ENCODE data around the gene TMEM81. TPM values are rescaled to one million over a fixed set of nuclear protein-coding genes. Genes with fewer than 3 reads are reported as not detected.

Gene TMEM81, protein sequence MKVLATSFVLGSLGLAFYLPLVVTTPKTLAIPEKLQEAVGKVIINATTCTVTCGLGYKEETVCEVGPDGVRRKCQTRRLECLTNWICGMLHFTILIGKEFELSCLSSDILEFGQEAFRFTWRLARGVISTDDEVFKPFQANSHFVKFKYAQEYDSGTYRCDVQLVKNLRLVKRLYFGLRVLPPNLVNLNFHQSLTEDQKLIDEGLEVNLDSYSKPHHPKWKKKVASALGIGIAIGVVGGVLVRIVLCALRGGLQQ
- 1 to 10 TPM; 1.6 to 4.5 (median 2.9) TPM for total RNA-seq

DNA sequence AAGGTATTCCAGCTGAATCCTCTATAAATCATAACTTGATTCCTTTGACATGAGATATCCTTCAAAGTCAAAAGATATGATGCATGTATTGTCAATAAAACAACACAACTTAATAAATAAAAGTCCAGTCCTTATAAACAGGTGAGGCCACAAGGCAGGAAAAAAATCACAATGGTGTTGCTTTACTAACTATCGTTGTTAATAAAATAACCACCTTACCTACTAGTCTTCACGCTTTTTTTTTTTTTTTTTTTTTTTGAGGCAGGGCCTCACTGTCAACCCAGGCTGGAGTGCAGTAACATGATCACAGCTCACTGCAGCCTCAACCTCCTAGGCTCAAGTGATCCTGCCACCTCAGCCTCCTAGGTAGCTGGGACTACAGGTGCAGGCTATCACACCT is at the start of gene TMEM81:
Gene TMEM81, minus strand, starts transcription at position 101 of the 400 bp plus-strand sequence. CDS start 140 bp downstream, outside the sequence.
- H3K4me3 ChIP-seq, result no peak within 1 kb of the TSS
- no peak for ATAC-seq
- H3K36me3 ChIP-seq, result peaks cover 4 to 75% of the 10 kb centered on the region in 2 donors
- H3K27me3 ChIP-seq, result no peaks in the 10 kb centered on the region
- no peak for TF ChIP-seq EP300 (IDR thresholded peaks at IDR 0.05)
- TF ChIP-seq, protein P1, sequence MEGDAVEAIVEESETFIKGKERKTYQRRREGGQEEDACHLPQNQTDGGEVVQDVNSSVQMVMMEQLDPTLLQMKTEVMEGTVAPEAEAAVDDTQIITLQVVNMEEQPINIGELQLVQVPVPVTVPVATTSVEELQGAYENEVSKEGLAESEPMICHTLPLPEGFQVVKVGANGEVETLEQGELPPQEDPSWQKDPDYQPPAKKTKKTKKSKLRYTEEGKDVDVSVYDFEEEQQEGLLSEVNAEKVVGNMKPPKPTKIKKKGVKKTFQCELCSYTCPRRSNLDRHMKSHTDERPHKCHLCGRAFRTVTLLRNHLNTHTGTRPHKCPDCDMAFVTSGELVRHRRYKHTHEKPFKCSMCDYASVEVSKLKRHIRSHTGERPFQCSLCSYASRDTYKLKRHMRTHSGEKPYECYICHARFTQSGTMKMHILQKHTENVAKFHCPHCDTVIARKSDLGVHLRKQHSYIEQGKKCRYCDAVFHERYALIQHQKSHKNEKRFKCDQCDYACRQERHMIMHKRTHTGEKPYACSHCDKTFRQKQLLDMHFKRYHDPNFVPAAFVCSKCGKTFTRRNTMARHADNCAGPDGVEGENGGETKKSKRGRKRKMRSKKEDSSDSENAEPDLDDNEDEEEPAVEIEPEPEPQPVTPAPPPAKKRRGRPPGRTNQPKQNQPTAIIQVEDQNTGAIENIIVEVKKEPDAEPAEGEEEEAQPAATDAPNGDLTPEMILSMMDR (IDR thresholded peaks at IDR 0.05), result no peak
- TF ChIP-seq POLR2A (IDR thresholded peaks at IDR 0.05), result no peak
- TF ChIP-seq POLR2AphosphoS5 (IDR thresholded peaks at IDR 0.05), result no peak
- no peak within 1 kb of the TSS for H3K27ac ChIP-seq
- H3K4me1 ChIP-seq, result no peaks in the 10 kb centered on the region
- WGBS, 2 donors (ENCODE audit: low coverage in 1 of 2), result 92 to 94% methylated on average over 2 of the region's 2 CpGs
- no peaks in the 10 kb centered on the region for H3K9me3 ChIP-seq

DNA sequence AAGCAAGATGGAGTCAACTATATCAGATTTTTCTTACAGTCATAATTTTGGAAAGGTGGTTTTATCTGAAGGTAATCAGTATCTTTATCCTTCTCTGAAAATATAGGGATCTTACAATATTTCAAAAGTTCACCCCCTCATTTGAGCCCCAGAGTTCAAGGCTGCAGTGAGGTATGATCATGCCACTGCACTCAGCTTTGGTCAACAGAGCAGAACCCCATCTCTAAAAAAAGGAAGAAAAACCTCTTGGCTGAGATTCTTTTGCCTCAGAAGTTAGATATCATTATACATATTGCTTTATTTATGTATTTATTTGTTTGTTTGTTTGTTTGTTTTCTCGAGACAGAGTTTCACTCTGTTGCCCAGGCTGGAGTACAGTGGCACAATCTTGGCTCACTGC is 49.0 kb upstream of the TMEM81 start:
- no peaks in the 10 kb centered on the region for H3K4me1 ChIP-seq
- no peak for ATAC-seq
- no peak overlapping the region for H3K4me3 ChIP-seq
- TF ChIP-seq, protein P1 (IDR thresholded peaks at IDR 0.05), result no peak
- TF ChIP-seq EP300 (IDR thresholded peaks at IDR 0.05) (no peak), POLR2AphosphoS5 (IDR thresholded peaks at IDR 0.05) (no peak), POLR2A (IDR thresholded peaks at IDR 0.05) (no peak)
- H3K27me3 ChIP-seq, result peaks cover 3% of the 10 kb centered on the region
- no peaks in the 10 kb centered on the region for H3K36me3 ChIP-seq
- H3K27ac ChIP-seq, result no peak overlapping the region
- 55% methylated on average over 1 of the region's 1 CpG; no CpG with 5 or more reads in 1 of the 2 donors for WGBS, 2 donors (ENCODE audit: low coverage in 1 of 2)
- H3K9me3 ChIP-seq, result no peaks in the 10 kb centered on the region

DNA sequence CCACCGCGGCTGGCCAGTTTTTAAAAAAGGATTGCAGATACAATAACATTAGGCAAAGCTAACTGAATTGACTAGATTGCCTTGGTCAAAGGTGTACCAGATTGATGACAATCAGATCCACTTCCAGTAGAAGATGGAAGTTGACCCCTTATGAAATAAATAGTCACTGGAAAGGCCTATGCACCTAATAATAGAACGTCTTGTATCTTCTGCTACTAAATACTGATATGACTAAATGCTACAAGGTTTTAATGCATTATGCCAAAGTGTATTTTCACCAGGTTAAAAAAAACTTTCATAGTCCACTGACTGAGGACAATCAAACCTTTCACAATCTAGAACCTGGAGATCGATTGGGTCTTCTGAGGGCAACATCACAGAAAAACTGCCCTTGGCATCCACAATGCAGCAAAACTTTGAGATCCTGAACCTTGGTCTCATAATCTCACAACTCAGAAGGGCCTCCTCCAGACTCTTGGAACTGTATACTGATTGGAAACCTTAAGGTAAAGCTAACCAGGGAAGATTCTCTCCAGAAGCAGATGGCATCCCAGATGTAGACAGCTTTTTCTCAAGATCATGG is 45.3 kb upstream of the TMEM81 start:
- Histone ChIP-seq H3K27me3 (peaks cover 3% of the 10 kb centered on the region), H3K9me3 (no peaks in the 10 kb centered on the region), H3K27ac (no peak overlapping the region), H3K36me3 (no peaks in the 10 kb centered on the region), H3K4me1 (no peaks in the 10 kb centered on the region), H3K4me3 (no peak overlapping the region)
- no peak for TF ChIP-seq POLR2AphosphoS5 (IDR thresholded peaks at IDR 0.05)
- no peak for TF ChIP-seq EP300 (IDR thresholded peaks at IDR 0.05)
- TF ChIP-seq, protein P1 (IDR thresholded peaks at IDR 0.05), result no peak
- WGBS, 2 donors (ENCODE audit: low coverage in 1 of 2), result 53 to 57% methylated on average over 2 of the region's 4 CpGs
- ATAC-seq, result no peak

DNA sequence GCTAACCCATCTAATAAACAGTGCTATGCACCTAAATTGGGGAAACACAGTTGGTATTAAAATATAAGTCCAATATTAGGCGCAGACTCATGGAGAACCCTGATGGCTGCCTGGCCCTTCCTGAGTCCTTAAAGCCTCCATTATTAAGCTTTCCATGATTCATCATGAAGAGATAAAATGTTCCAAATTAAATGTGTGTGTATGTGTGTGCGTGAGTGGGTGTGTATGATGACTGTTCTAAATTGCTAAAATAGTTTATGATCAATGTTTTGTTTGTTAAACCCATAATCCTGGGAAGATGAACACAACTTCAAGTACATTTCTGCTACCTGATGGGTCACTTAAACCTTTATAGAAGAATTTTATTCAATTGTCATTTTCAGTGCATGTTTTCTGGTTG is 43.8 kb upstream of the TMEM81 start:
- WGBS, 2 donors (ENCODE audit: low coverage in 1 of 2), result 81 to 100% methylated on average over 2 of the region's 2 CpGs
- peaks cover 3% of the 10 kb centered on the region for H3K27me3 ChIP-seq
- no peaks in the 10 kb centered on the region for H3K9me3 ChIP-seq
- H3K36me3 ChIP-seq, result no peaks in the 10 kb centered on the region
- no peak for ATAC-seq
- H3K27ac ChIP-seq, result no peak overlapping the region
- TF ChIP-seq EP300 (IDR thresholded peaks at IDR 0.05), result no peak
- TF ChIP-seq, protein P1 (IDR thresholded peaks at IDR 0.05), result no peak
- TF ChIP-seq POLR2A (IDR thresholded peaks at IDR 0.05), result no peak
- TF ChIP-seq POLR2AphosphoS5 (IDR thresholded peaks at IDR 0.05), result no peak
- H3K4me1 ChIP-seq, result peaks cover 0 to 1% (median 0%) of the 10 kb centered on the region in 3 donors
- no peak overlapping the region for H3K4me3 ChIP-seq

DNA sequence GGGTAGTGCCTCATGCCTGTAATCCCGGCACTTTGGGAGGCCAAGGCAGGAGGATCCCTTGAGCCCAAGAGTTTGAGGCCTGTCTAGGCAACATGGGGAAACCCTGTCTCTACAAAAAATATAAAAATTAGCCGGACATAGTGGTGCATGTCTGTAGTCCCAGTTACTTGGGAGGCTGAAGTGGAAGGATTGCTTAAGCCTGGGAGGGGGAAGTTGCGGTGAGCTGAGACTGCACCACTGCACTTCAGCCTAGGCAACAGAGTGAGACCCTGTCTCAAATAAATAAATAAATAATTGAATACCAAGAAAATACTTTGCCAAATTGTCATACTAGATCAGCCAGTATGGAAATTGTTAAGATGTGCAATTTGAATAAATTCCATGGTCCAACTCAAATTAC is 43.4 kb upstream of the TMEM81 start:
- TF ChIP-seq POLR2AphosphoS5 (IDR thresholded peaks at IDR 0.05), result no peak
- WGBS, 2 donors (ENCODE audit: low coverage in 1 of 2), result 89% methylated on average over 3 of the region's 3 CpGs
- Histone ChIP-seq H3K9me3 (no peaks in the 10 kb centered on the region), H3K27me3 (peaks cover 3% of the 10 kb centered on the region), H3K4me3 (no peak overlapping the region), H3K4me1 (peaks cover 0 to 5% (median 4%) of the 10 kb centered on the region in 3 donors), H3K36me3 (no peaks in the 10 kb centered on the region), H3K27ac (no peak overlapping the region)
- ATAC-seq, result no peak

Measured in gastroesophageal sphincter (tissue), 4 donors.